ENCODE data around the gene RAI14.

DNA sequence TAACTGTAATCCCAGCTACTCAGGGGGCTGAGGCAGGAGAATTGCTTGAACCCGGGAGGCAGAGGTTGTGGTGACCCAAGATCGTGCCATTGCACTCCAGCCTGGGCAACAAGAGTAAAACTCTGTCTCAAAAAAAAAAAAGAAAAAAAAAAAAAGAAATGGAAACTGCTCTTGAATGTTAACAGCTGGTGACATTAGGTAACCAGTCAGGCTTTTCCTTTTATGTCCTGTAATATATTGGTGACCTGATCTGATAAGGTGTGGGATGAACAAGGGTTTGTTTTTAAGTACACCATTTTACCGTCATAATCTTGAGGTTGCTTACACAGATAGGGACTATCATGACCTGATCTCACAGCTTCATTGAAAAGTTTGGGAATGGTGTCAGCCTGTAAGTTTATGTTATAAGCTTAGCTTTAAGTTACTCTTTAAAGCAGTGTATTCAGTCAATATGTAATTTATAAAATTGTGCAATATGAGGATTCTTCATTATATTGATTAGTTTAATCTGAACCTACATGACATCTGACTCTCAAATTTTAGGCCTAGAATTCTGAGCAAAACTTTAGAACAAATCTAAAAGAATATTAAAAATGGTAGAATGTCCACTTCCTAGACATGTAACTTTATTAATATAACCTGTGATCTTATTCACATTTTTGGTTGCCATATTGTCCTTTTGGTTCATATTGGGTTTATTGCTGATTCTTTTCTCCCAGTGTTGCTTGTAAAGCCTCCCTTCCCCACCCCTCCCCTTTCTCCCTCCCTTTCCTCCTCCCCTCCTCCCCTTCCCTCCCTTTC is 41.4 kb downstream of the RAI14 start:
- TF ChIP-seq, protein P1, sequence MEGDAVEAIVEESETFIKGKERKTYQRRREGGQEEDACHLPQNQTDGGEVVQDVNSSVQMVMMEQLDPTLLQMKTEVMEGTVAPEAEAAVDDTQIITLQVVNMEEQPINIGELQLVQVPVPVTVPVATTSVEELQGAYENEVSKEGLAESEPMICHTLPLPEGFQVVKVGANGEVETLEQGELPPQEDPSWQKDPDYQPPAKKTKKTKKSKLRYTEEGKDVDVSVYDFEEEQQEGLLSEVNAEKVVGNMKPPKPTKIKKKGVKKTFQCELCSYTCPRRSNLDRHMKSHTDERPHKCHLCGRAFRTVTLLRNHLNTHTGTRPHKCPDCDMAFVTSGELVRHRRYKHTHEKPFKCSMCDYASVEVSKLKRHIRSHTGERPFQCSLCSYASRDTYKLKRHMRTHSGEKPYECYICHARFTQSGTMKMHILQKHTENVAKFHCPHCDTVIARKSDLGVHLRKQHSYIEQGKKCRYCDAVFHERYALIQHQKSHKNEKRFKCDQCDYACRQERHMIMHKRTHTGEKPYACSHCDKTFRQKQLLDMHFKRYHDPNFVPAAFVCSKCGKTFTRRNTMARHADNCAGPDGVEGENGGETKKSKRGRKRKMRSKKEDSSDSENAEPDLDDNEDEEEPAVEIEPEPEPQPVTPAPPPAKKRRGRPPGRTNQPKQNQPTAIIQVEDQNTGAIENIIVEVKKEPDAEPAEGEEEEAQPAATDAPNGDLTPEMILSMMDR (IDR thresholded peaks at IDR 0.05; ENCODE audit: insufficient read depth, low read depth, low read length) = no peak
- no peak for TF ChIP-seq EZH2 (IDR thresholded peaks at IDR 0.05; ENCODE audit: insufficient read depth, low read length)

Data from astrocyte (in vitro differentiated cells and primary cell).